HepG2 (cell line): ENCODE data around the gene AP5Z1. TPM values are rescaled to one million over a fixed set of nuclear protein-coding genes. Genes with fewer than 3 reads are reported as not detected.

Source experiments
- ATM ChIP-seq: fragments of 450-650 bp; IDR thresholded peaks from 2 replicates; pipeline ENCODE4 v1.7.1; 2017; ENCODE audit warnings: mild to moderate bottlenecking, borderline replicate concordance
- ETV6 ChIP-seq: sonication (generic); formaldehyde crosslinking; conservative IDR thresholded peaks from 2 replicates; pipeline ENCODE4 v1.4.0; 2020; ENCODE audit warnings: missing genetic modification reagents
- GATAD1 ChIP-seq: IDR thresholded peaks from 2 replicates; pipeline ENCODE4 v1.6.1; 2016; ENCODE audit warnings: missing genetic modification reagents, missing compliant biosample characterization
- KAT2B ChIP-seq: fragments of 150-350 bp; IDR thresholded peaks from 2 replicates; pipeline ENCODE4 v1.6.1; 2014; ENCODE audit warnings: low read depth, low read length, borderline replicate concordance
- KAT7 ChIP-seq: IDR thresholded peaks from 2 replicates; pipeline ENCODE4 v1.6.1; 2018; ENCODE audit warnings: borderline replicate concordance, missing compliant biosample characterization
- MTF2 ChIP-seq: sonication (generic); formaldehyde crosslinking; IDR thresholded peaks from 2 replicates; pipeline ENCODE4 v1.5.0; 2020; ENCODE audit warnings: missing genetic modification reagents, borderline replicate concordance
- NKX3-1 ChIP-seq: sonication (generic); formaldehyde crosslinking; IDR thresholded peaks from 2 replicates; pipeline ENCODE4 v1.5.0; 2020; ENCODE audit warnings: missing genetic modification reagents
- NR1H2 ChIP-seq: sonication (generic); formaldehyde crosslinking; IDR thresholded peaks from 2 replicates; pipeline ENCODE4 v1.8.1; 2022; ENCODE audit warnings: low read depth, missing genetic modification reagents, borderline replicate concordance
- PLRG1 ChIP-seq: fragments of 450-650 bp; conservative IDR thresholded peaks from 2 replicates; pipeline ENCODE4 v1.6.1; 2016
- RFXAP ChIP-seq: sonication (generic); formaldehyde crosslinking; IDR thresholded peaks from 2 replicates; pipeline ENCODE4 v1.4.0; 2020; ENCODE audit warnings: missing genetic modification reagents, borderline replicate concordance
- SP5 ChIP-seq: IDR thresholded peaks from 2 replicates; pipeline ENCODE4 v1.6.1; 2016; ENCODE audit warnings: low read depth, borderline replicate concordance
- ZBTB7A ChIP-seq: sonication (generic); formaldehyde crosslinking; IDR thresholded peaks from 2 replicates; pipeline ENCODE4 v1.8.0; 2022; ENCODE audit warnings: mild to moderate bottlenecking, missing genetic modification reagents
- ZNF124 ChIP-seq: sonication (generic); formaldehyde crosslinking; IDR thresholded peaks from 2 replicates; pipeline ENCODE4 v1.4.0; 2020; ENCODE audit warnings: missing genetic modification reagents
- ZNF207 ChIP-seq: fragments of 450-650 bp; IDR thresholded peaks from 2 replicates; pipeline ENCODE4 v1.6.1; 2016; ENCODE audit warnings: antibody characterized with exemption, borderline replicate concordance
- ZNF274 ChIP-seq: sonication (generic); formaldehyde crosslinking; IDR thresholded peaks from 2 replicates; pipeline ENCODE4 v1.5.1; 2020; ENCODE audit warnings: mild to moderate bottlenecking, missing genetic modification reagents
- ZNF883 ChIP-seq: sonication (generic); formaldehyde crosslinking; IDR thresholded peaks from 2 replicates; pipeline ENCODE4 v1.5.1; 2020; ENCODE audit warnings: mild to moderate bottlenecking, missing genetic modification reagents; ENCODE audit errors: not compliant biosample characterization
- polyA plus RNA-seq, 8 experiments: library from polyadenylated mRNA; depleted of rRNA in 3 of 8; stranded (reverse) in 7 of 8; unstranded in 1 of 8; fragments of >200 nt; fragmentation: Illumina TruSeq in 4 of 8; extraction: Trizol in 4 of 8; gene quantifications; 2 replicates each; pipeline versions ENCODE4 v1.2.1 to v1.2.3, GENCODE V29; 2011 to 2016; ENCODE audit warnings: low read depth in 4 of 8, missing spikeins in 1 of 8, mixed read lengths in 1 of 8; ENCODE audit not compliant: insufficient read depth in 1 of 8
- total RNA-seq, 5 experiments: library from RNA; depleted of rRNA; stranded (reverse); fragments of >200 nt; fragmentation: Illumina TruSeq; extraction: Trizol; gene quantifications; 2 replicates each; pipeline ENCODE4 v1.2.3, GENCODE V29; 2016; ENCODE audit warnings: low read depth in 1 of 5
- TF ChIP-seq, protein P1 (sequence below): sonication (generic); formaldehyde crosslinking; IDR thresholded peaks from 2 replicates; pipeline ENCODE4 v1.4.0; 2020; ENCODE audit warnings: missing genetic modification reagents, low read depth, mild to moderate bottlenecking, borderline replicate concordance
- TF ChIP-seq, protein P2 (sequence below): fragments of 450-650 bp; IDR thresholded peaks from 2 replicates; pipeline ENCODE4 v1.6.1; 2017
- TF ChIP-seq, protein P3 (sequence below): sonication (generic); formaldehyde crosslinking; IDR thresholded peaks from 2 replicates; pipeline ENCODE4 v1.4.0; 2020; ENCODE audit warnings: missing genetic modification reagents
- TF ChIP-seq, protein P4 (sequence below): sonication (generic); formaldehyde crosslinking; IDR thresholded peaks from 2 replicates; pipeline ENCODE4 v1.5.1; 2020; ENCODE audit warnings: mild to moderate bottlenecking, missing genetic modification reagents, moderate library complexity
- TF ChIP-seq, protein P5 (sequence below): sonication (generic); formaldehyde crosslinking; IDR thresholded peaks from 2 replicates; pipeline ENCODE4 v1.5.0; 2020; ENCODE audit warnings: missing genetic modification reagents

The AP5Z1 gene
- total and polyA plus RNA-seq, 2 of the 13 experiments (the other 11 are each of a cell fraction or from before 2014, with no cell fraction given) = 9.3 to 15.1 TPM

DNA sequence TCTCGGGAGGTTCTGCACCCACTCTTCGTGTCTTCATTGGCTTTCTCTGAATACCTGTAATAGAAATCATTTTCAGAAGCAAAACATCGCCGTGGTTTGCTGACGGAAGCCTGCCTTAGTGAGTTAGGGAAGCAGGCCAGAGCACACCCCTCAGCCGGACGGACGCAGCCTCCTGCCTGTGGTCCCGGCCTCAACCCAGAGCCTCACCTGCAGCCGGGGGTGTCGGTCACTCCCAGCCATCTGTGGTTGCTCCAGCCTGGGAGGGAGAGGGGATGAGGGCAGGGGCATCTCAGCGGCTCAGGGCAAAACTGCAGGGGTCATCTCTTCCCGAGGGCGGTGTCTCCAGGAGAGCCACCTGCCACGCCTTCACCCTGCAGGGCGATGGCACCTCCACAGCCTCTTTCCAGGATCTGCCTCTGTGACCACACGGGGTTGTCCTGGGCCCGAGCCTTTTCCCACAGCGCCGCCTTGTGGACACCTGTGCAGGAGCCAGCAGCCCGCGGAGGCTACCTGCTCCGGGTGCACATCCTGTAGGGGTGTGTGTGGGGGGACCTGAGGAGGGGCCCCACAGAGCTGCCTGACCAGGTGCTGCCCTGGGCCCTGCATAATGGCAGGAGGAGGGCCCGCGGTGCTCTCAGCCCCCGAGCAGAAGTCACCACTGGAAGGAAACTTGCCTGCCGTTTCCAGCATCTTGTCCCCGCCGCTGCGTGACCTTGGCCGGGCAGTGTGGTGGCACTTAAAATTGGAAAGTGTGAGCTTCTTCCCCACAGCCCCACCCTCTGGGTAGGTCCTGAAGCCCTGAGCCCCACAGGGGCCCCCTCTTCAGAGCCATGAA, 21.6 kb upstream of the AP5Z1 start (continued):
- TF ChIP-seq, protein P1, sequence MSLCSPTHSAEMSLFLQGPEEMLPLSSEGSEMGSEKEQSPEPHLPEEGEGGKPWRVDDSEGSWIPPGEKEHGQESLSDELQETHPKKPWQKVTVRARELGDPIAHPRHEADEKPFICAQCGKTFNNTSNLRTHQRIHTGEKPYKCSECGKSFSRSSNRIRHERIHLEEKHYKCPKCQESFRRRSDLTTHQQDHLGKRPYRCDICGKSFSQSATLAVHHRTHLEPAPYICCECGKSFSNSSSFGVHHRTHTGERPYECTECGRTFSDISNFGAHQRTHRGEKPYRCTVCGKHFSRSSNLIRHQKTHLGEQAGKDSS (CRISPR knock-in tag) = no peak
- TF ChIP-seq KAT2B = no peak
- TF ChIP-seq NKX3-1 = no peak
- TF ChIP-seq, protein P2, sequence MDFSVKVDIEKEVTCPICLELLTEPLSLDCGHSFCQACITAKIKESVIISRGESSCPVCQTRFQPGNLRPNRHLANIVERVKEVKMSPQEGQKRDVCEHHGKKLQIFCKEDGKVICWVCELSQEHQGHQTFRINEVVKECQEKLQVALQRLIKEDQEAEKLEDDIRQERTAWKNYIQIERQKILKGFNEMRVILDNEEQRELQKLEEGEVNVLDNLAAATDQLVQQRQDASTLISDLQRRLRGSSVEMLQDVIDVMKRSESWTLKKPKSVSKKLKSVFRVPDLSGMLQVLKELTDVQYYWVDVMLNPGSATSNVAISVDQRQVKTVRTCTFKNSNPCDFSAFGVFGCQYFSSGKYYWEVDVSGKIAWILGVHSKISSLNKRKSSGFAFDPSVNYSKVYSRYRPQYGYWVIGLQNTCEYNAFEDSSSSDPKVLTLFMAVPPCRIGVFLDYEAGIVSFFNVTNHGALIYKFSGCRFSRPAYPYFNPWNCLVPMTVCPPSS = no peak
- TF ChIP-seq, protein P3, sequence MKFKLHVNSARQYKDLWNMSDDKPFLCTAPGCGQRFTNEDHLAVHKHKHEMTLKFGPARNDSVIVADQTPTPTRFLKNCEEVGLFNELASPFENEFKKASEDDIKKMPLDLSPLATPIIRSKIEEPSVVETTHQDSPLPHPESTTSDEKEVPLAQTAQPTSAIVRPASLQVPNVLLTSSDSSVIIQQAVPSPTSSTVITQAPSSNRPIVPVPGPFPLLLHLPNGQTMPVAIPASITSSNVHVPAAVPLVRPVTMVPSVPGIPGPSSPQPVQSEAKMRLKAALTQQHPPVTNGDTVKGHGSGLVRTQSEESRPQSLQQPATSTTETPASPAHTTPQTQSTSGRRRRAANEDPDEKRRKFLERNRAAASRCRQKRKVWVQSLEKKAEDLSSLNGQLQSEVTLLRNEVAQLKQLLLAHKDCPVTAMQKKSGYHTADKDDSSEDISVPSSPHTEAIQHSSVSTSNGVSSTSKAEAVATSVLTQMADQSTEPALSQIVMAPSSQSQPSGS (CRISPR knock-in tag) = no peak
- TF ChIP-seq ZNF274 (CRISPR knock-in tag) = 0 out of 2 replicates have a peak, but pooled peaks have one; percentile 66
- TF ChIP-seq, protein P4, sequence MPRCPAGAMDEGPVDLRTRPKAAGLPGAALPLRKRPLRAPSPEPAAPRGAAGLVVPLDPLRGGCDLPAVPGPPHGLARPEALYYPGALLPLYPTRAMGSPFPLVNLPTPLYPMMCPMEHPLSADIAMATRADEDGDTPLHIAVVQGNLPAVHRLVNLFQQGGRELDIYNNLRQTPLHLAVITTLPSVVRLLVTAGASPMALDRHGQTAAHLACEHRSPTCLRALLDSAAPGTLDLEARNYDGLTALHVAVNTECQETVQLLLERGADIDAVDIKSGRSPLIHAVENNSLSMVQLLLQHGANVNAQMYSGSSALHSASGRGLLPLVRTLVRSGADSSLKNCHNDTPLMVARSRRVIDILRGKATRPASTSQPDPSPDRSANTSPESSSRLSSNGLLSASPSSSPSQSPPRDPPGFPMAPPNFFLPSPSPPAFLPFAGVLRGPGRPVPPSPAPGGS (CRISPR knock-in tag) = peak; percentile 59; the same call in 1 of the 2 replicates
- no peak for TF ChIP-seq MTF2
- no peak for TF ChIP-seq KAT7 (CRISPR knock-in tag)
- no peak for TF ChIP-seq PLRG1
- no peak for TF ChIP-seq ETV6 (CRISPR knock-in tag)
- no peak for TF ChIP-seq NR1H2 (CRISPR knock-in tag)
- TF ChIP-seq, protein P5, sequence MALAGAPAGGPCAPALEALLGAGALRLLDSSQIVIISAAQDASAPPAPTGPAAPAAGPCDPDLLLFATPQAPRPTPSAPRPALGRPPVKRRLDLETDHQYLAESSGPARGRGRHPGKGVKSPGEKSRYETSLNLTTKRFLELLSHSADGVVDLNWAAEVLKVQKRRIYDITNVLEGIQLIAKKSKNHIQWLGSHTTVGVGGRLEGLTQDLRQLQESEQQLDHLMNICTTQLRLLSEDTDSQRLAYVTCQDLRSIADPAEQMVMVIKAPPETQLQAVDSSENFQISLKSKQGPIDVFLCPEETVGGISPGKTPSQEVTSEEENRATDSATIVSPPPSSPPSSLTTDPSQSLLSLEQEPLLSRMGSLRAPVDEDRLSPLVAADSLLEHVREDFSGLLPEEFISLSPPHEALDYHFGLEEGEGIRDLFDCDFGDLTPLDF = no peak
- 0 out of 2 replicates have a peak, but pooled peaks have one; percentile 17 for TF ChIP-seq GATAD1 (CRISPR knock-in tag)
- TF ChIP-seq RFXAP (CRISPR knock-in tag) = no peak
- TF ChIP-seq ZBTB7A (CRISPR knock-in tag) = no peak
- no peak for TF ChIP-seq ATM
- no peak for TF ChIP-seq SP5 (CRISPR knock-in tag)
- peak; percentile 72 for TF ChIP-seq ZNF883
- no peak for TF ChIP-seq ZNF207
- 0 out of 2 replicates have a peak, but pooled peaks have one; percentile 31 for TF ChIP-seq ZNF124 (CRISPR knock-in tag)
